Measurements from ENCODE around the gene HNF4A.
"Not testable (repeated sequence)": the region's sequence is repeated elsewhere in the genome, so short reads cannot be mapped to it uniquely, and the experiment has no call there.

HNF4A gene

GRCh38 chr20:44355498-44356352, at the start of gene HNF4A:
Gene HNF4A (plus strand): TSS chr20:44355699. CDS start chr20:44355805, 106 bp downstream.
- DNase-seq (ENCODE audit: low read depth): no peak

- no peak for DNase-seq (ENCODE audit: low read depth)
These were observed 48.6 kb upstream of the HNF4A start for GRCh38 chr20:44306927-44307326.

GRCh38 chr20:44309763-44310663, 45.5 kb upstream of the HNF4A start:
- DNase-seq (ENCODE audit: low read depth): peak; percentile 54

- peak; percentile 99 for DNase-seq (ENCODE audit: low read depth)
These were observed 44.5 kb upstream of the HNF4A start, which contains the start of gene FITM2 for GRCh38 chr20:44310664-44311639. Gene FITM2 (minus strand): TSS chr20:44311202. CDS start chr20:44311148, 54 bp downstream.

GRCh38 chr20:44314870-44315269, 40.6 kb upstream of the HNF4A start:
- no peak for DNase-seq (ENCODE audit: low read depth)

- no peak for DNase-seq (ENCODE audit: low read depth)
These were observed 35.6 kb upstream of the HNF4A start for GRCh38 chr20:44319839-44320422.

- no peak for DNase-seq (ENCODE audit: low read depth)
These were observed 31.2 kb upstream of the HNF4A start for GRCh38 chr20:44324343-44324742.

- DNase-seq (ENCODE audit: low read depth): no peak
These were observed 28.9 kb upstream of the HNF4A start for GRCh38 chr20:44326391-44327159.

- not testable (repeated sequence) for DNase-seq (ENCODE audit: low read depth)
These were observed 27.8 kb upstream of the HNF4A start for GRCh38 chr20:44327748-44328147.

GRCh38 chr20:44328428-44328827, 27.1 kb upstream of the HNF4A start:
- no peak for DNase-seq (ENCODE audit: low read depth)

- DNase-seq (ENCODE audit: low read depth): no peak
These were observed 24.3 kb upstream of the HNF4A start for GRCh38 chr20:44331201-44331600.

- DNase-seq (ENCODE audit: low read depth): no peak
These were observed 21.2 kb upstream of the HNF4A start for GRCh38 chr20:44334306-44334705.

GRCh38 chr20:44334709-44335108, 20.8 kb upstream of the HNF4A start:
- no peak for DNase-seq (ENCODE audit: low read depth)

- DNase-seq (ENCODE audit: low read depth): no peak
These were observed 19.8 kb upstream of the HNF4A start for GRCh38 chr20:44335675-44336074.

- DNase-seq (ENCODE audit: low read depth): no peak
These were observed 19.4 kb upstream of the HNF4A start for GRCh38 chr20:44336086-44336485.

- no peak for DNase-seq (ENCODE audit: low read depth)
These were observed 18.6 kb upstream of the HNF4A start, which contains the start of gene R3HDML for GRCh38 chr20:44336725-44337380. Gene R3HDML (plus strand): TSS chr20:44337043. CDS start chr20:44337158, 115 bp downstream.

- DNase-seq (ENCODE audit: low read depth): peak; percentile 38
These were observed 13.3 kb upstream of the HNF4A start for GRCh38 chr20:44342248-44342647.

- DNase-seq (ENCODE audit: low read depth): no peak
These were observed 12.3 kb upstream of the HNF4A start for GRCh38 chr20:44343162-44343675.

- DNase-seq (ENCODE audit: low read depth): no peak
These were observed 10.8 kb upstream of the HNF4A start for GRCh38 chr20:44344723-44345122.

All from ELR (cell line).